ENCODE data around the gene CLIC4. TPM values are rescaled to one million over a fixed set of nuclear protein-coding genes. Genes with fewer than 3 reads are reported as not detected.
"Not testable (repeated sequence)": the region's sequence is repeated elsewhere in the genome, so short reads cannot be mapped to it uniquely, and the experiment has no call there.

Gene CLIC4
- total RNA-seq, result 100 to 1,000 TPM; 399 to 688 (median 564) TPM

- Histone ChIP-seq H3K4me3 (peak within 1 kb of the TSS; percentile 68 to 89 (median 85)), H3K27me3 (no peaks in the 10 kb centered on the region), H3K36me3 (no peaks in the 10 kb centered on the region), H3K9me3 (no peaks in the 10 kb centered on the region), H3K27ac (peak within 1 kb of the TSS; percentile 94 to 99 (median 96)), H3K4me1 (peaks cover 0 to 49% (median 27%) of the 10 kb centered on the region in 4 donors)
- 1 to 2% methylated on average over 31 to 75 of the region's 80 CpGs for WGBS, 2 donors
- TF ChIP-seq, protein P1, sequence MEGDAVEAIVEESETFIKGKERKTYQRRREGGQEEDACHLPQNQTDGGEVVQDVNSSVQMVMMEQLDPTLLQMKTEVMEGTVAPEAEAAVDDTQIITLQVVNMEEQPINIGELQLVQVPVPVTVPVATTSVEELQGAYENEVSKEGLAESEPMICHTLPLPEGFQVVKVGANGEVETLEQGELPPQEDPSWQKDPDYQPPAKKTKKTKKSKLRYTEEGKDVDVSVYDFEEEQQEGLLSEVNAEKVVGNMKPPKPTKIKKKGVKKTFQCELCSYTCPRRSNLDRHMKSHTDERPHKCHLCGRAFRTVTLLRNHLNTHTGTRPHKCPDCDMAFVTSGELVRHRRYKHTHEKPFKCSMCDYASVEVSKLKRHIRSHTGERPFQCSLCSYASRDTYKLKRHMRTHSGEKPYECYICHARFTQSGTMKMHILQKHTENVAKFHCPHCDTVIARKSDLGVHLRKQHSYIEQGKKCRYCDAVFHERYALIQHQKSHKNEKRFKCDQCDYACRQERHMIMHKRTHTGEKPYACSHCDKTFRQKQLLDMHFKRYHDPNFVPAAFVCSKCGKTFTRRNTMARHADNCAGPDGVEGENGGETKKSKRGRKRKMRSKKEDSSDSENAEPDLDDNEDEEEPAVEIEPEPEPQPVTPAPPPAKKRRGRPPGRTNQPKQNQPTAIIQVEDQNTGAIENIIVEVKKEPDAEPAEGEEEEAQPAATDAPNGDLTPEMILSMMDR (IDR thresholded peaks at IDR 0.05), result peak in 2 of 5 experiments; percentile 38 to 46
- TF ChIP-seq EP300 (IDR thresholded peaks at IDR 0.05), result peak; percentile 70 to 100
- peak; percentile 99 to 100 for TF ChIP-seq POLR2A (IDR thresholded peaks at IDR 0.05)
- peak; percentile 99 for DNase-seq (ENCODE audit: low spot score in 2 of 2)
These were observed at the start of gene CLIC4 for GRCh38 chr1:24744911-24745710. CLIC4 (plus strand) TSS chr1:24745447; CDS start chr1:24745554, 107 bp downstream.

DNA sequence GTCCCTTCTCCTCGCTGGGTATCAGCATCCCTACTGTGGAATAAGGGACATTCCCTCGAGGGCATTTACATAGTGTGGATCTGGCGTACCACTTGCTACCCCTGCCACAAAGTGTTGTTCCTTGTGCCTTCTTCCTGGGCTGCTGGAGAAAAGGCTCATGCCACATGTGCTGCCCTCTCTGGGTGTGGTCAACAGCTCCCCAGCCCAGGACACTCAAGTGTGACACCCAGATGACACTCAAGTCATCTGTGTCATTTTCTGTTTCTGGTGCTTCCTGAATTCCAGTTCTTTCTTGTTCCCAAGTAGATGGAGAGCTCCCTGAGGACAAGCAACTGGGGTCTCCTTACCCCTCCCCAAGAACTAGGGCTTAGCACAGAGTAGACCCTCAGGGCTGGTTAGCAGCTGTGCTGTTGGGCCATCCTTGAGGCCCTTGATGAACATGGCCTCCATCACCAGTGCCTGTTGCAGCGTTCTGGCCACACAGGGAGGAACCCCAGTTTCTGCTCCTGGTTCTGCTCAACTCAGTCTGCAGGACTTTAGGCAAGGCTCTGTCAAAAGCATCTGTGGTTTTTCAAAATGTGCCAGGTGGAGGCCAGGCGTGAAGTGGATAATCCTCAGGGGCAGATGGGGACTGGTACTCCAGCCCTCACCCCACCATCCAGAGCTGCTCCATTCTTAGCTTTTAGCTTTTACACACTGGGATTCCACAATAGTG lies 49.0 kb upstream of the CLIC4 start:
- TF ChIP-seq EP300 (IDR thresholded peaks at IDR 0.05) (no peak), POLR2A (IDR thresholded peaks at IDR 0.05) (no peak)
- TF ChIP-seq, protein P1 (IDR thresholded peaks at IDR 0.05), result no peak
- no peaks in the 10 kb centered on the region for H3K27me3 ChIP-seq
- H3K4me3 ChIP-seq, result no peak overlapping the region
- H3K4me1 ChIP-seq, result peaks cover 0 to 25% (median 7%) of the 10 kb centered on the region in 4 donors
- H3K9me3 ChIP-seq, result no peaks in the 10 kb centered on the region
- DNase-seq (ENCODE audit: low spot score in 2 of 2), result no peak
- H3K27ac ChIP-seq, result no peak overlapping the region
- 93 to 98% methylated on average over 4 to 5 of the region's 5 CpGs for WGBS, 2 donors
- no peaks in the 10 kb centered on the region for H3K36me3 ChIP-seq

- no peak overlapping the region for H3K27ac ChIP-seq
- H3K27me3 ChIP-seq, result no peaks in the 10 kb centered on the region
- no peaks in the 10 kb centered on the region for H3K36me3 ChIP-seq
- 95 to 96% methylated on average over 15 of the region's 15 CpGs for WGBS, 2 donors
- H3K9me3 ChIP-seq, result no peaks in the 10 kb centered on the region
- TF ChIP-seq, protein P1 (IDR thresholded peaks at IDR 0.05), result no peak
- TF ChIP-seq EP300 (IDR thresholded peaks at IDR 0.05), result no peak
- TF ChIP-seq POLR2A (IDR thresholded peaks at IDR 0.05), result no peak
- H3K4me3 ChIP-seq, result no peak overlapping the region
- H3K4me1 ChIP-seq, result peaks cover 0 to 25% (median 7%) of the 10 kb centered on the region in 4 donors
- DNase-seq (ENCODE audit: low spot score in 2 of 2), result no peak
These were observed 48.4 kb upstream of the CLIC4 start for GRCh38 chr1:24696756-24697330.

GRCh38 chr1:24697453-24698001 lies 47.7 kb upstream of the CLIC4 start:
- not testable (repeated sequence) for H3K27me3 ChIP-seq; H3K27ac ChIP-seq; DNase-seq (ENCODE audit: low spot score in 2 of 2); H3K9me3 ChIP-seq; H3K4me3 ChIP-seq; H3K36me3 ChIP-seq
- H3K4me1 ChIP-seq, result peaks cover 0 to 25% (median 7%) of the 10 kb centered on the region in 4 donors
- WGBS, 2 donors, result 93 to 96% methylated on average over 7 of the region's 7 CpGs

GRCh38 chr1:24698326-24698725 lies 46.9 kb upstream of the CLIC4 start:
- H3K27ac ChIP-seq; H3K4me3 ChIP-seq; H3K36me3 ChIP-seq; H3K27me3 ChIP-seq; H3K9me3 ChIP-seq; DNase-seq (ENCODE audit: low spot score in 2 of 2): not testable (repeated sequence)
- peaks cover 0 to 25% (median 7%) of the 10 kb centered on the region in 4 donors for H3K4me1 ChIP-seq
- WGBS, 2 donors, result 91 to 94% methylated on average over 8 of the region's 8 CpGs

Measured in tibial nerve (tissue), 4 donors.